Testis (tissue), 2 donors: ENCODE data around the gene CENPU.

Experiments
- POLR2A ChIP-seq: fragments of 450-650 bp; IDR thresholded peaks from one replicate; pipeline ENCODE4 v1.6.1; 2017; ENCODE audit warnings: antibody characterized with exemption, mild to moderate bottlenecking, moderate library complexity
- TF ChIP-seq, protein P1 (sequence below), 3 experiments: fragments of 450-650 bp in 2 of 3; fragments of 200-600 bp in 1 of 3; sonication (generic) in 1 of 3; IDR thresholded peaks; one replicate each; pipeline ENCODE4 v1.5.1; 2016 to 2019; ENCODE audit warnings: antibody characterized with exemption in 3 of 3, mild to moderate bottlenecking in 2 of 3, moderate library complexity in 1 of 3

DNA sequence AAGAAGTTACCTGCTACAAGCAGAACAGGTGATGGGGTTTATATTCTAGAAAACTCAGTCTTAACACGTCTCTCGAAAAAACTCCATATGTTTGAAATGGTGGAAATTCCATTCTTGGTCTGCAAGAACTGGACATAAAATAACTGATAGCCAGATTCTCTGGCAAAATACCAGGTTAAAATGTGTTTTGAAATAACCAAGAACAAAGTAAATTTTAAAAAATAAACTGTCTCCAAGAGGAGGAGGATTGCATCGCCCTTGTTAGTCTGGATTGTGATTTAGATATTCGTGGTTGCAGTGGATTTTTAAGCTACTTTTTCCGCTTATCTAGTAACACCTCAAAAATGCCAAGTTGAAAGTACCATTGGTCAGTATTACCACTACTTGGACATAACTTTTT, 40.8 kb downstream of the CENPU start:
- no peak for TF ChIP-seq POLR2A
- TF ChIP-seq, protein P1, sequence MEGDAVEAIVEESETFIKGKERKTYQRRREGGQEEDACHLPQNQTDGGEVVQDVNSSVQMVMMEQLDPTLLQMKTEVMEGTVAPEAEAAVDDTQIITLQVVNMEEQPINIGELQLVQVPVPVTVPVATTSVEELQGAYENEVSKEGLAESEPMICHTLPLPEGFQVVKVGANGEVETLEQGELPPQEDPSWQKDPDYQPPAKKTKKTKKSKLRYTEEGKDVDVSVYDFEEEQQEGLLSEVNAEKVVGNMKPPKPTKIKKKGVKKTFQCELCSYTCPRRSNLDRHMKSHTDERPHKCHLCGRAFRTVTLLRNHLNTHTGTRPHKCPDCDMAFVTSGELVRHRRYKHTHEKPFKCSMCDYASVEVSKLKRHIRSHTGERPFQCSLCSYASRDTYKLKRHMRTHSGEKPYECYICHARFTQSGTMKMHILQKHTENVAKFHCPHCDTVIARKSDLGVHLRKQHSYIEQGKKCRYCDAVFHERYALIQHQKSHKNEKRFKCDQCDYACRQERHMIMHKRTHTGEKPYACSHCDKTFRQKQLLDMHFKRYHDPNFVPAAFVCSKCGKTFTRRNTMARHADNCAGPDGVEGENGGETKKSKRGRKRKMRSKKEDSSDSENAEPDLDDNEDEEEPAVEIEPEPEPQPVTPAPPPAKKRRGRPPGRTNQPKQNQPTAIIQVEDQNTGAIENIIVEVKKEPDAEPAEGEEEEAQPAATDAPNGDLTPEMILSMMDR (IDR thresholded peaks at IDR 0.05) = no peak
